ENCODE measurements around the gene PGK1. TPM values are rescaled to one million over a fixed set of nuclear protein-coding genes. Genes with fewer than 3 reads are reported as not detected.

The PGK1 gene
- total RNA-seq, 1 experiment from 2014 or later = 492 TPM

DNA sequence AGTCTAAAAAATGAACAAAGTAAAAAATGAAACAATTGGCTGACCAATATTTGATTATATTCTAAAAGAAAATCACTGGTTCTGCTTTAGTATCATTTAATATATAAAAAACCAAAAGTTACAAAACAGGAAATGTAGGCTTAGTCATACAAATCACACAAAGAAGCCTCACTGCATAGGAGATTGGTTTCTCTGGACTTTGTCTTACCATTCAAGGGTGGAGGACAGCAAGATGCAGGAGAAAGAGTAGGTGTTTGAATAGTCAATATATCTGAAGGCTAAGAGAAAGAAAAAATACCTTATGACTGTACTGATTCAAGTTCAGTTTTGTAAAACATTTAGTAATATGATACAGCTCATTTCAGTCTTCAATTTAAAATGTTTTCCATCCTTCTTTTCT, 64.0 kb downstream of the PGK1 start:
- intact Hi-C loops (cut with micrococcal nuclease) = no loop called here
- no peaks in the 10 kb centered on the region for H3K4me1 ChIP-seq (ENCODE audit: control insufficient read depth in 1 of 2, insufficient read depth in 2 of 2, low read length in 2 of 2)
- H3K9me2 ChIP-seq (ENCODE audit: insufficient read depth) = no peaks in the 10 kb centered on the region
- H3K79me2 ChIP-seq (ENCODE audit: insufficient read depth, low read length) = no peaks in the 10 kb centered on the region
- H3K4me2 ChIP-seq (ENCODE audit: low read length) = no peak overlapping the region
- no peak for TF ChIP-seq POLR2AphosphoS5 (IDR thresholded peaks at IDR 0.05; ENCODE audit: low read depth, low read length)
- TF ChIP-seq CEBPB (IDR thresholded peaks at IDR 0.05; ENCODE audit: low read depth) = no peak
- no peak for TF ChIP-seq EZH2 (IDR thresholded peaks at IDR 0.05)
- TF ChIP-seq, protein P1, sequence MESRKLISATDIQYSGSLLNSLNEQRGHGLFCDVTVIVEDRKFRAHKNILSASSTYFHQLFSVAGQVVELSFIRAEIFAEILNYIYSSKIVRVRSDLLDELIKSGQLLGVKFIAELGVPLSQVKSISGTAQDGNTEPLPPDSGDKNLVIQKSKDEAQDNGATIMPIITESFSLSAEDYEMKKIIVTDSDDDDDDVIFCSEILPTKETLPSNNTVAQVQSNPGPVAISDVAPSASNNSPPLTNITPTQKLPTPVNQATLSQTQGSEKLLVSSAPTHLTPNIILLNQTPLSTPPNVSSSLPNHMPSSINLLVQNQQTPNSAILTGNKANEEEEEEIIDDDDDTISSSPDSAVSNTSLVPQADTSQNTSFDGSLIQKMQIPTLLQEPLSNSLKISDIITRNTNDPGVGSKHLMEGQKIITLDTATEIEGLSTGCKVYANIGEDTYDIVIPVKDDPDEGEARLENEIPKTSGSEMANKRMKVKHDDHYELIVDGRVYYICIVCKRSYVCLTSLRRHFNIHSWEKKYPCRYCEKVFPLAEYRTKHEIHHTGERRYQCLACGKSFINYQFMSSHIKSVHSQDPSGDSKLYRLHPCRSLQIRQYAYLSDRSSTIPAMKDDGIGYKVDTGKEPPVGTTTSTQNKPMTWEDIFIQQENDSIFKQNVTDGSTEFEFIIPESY (IDR thresholded peaks at IDR 0.05; ENCODE audit: extremely low read depth, insufficient replicate concordance, low read length) = no peak
- TF ChIP-seq RAD21 (IDR thresholded peaks at IDR 0.05; ENCODE audit: low read depth) = no peak
- TF ChIP-seq ELF1 (IDR thresholded peaks at IDR 0.05; ENCODE audit: borderline replicate concordance, low read depth) = no peak
- TF ChIP-seq SRF (IDR thresholded peaks at IDR 0.05; ENCODE audit: low read depth) = no peak
- no peak for TF ChIP-seq FOSL1 (IDR thresholded peaks at IDR 0.05; ENCODE audit: low read depth)
- no peak for TF ChIP-seq JUND (IDR thresholded peaks at IDR 0.05)
- TF ChIP-seq ZFX (IDR thresholded peaks at IDR 0.05) = no peak
- TF ChIP-seq POLR2A (IDR thresholded peaks at IDR 0.05; ENCODE audit: borderline replicate concordance, extremely low read depth, insufficient read depth, insufficient read length) = no peak
- TF ChIP-seq, protein P2, sequence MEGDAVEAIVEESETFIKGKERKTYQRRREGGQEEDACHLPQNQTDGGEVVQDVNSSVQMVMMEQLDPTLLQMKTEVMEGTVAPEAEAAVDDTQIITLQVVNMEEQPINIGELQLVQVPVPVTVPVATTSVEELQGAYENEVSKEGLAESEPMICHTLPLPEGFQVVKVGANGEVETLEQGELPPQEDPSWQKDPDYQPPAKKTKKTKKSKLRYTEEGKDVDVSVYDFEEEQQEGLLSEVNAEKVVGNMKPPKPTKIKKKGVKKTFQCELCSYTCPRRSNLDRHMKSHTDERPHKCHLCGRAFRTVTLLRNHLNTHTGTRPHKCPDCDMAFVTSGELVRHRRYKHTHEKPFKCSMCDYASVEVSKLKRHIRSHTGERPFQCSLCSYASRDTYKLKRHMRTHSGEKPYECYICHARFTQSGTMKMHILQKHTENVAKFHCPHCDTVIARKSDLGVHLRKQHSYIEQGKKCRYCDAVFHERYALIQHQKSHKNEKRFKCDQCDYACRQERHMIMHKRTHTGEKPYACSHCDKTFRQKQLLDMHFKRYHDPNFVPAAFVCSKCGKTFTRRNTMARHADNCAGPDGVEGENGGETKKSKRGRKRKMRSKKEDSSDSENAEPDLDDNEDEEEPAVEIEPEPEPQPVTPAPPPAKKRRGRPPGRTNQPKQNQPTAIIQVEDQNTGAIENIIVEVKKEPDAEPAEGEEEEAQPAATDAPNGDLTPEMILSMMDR (IDR thresholded peaks at IDR 0.05 in 2 of 3, conservative IDR thresholded peaks at IDR 0.05 in 1 of 3; ENCODE audit: borderline replicate concordance in 1 of 3, insufficient read depth in 1 of 3, low read depth in 2 of 3, low read length in 2 of 3) = no peak
- no peak for TF ChIP-seq SP1 (IDR thresholded peaks at IDR 0.05; ENCODE audit: low read depth)
- TF ChIP-seq SIN3A (IDR thresholded peaks at IDR 0.05; ENCODE audit: low read depth) = no peak
- no peak for TF ChIP-seq ZNF274 (IDR thresholded peaks at IDR 0.05; ENCODE audit: low read depth, low read length)
- TF ChIP-seq EZH2phosphoT487 (IDR thresholded peaks at IDR 0.05; ENCODE audit: borderline replicate concordance) = no peak
- no peak for TF ChIP-seq EGR1 (IDR thresholded peaks at IDR 0.05; ENCODE audit: low read depth)
- TF ChIP-seq, protein P3, sequence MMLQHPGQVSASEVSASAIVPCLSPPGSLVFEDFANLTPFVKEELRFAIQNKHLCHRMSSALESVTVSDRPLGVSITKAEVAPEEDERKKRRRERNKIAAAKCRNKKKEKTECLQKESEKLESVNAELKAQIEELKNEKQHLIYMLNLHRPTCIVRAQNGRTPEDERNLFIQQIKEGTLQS (IDR thresholded peaks at IDR 0.05) = no peak
- TF ChIP-seq CBX3 (IDR thresholded peaks at IDR 0.05; ENCODE audit: low read depth) = no peak
- H3K36me3 ChIP-seq (ENCODE audit: control insufficient read depth in 1 of 2, insufficient read depth in 2 of 2, low read length in 2 of 2) = no peaks in the 10 kb centered on the region
- CTCF ChIA-PET = no interaction called here
- H3K4me3 ChIP-seq (replicated peaks in 1 of 2; ENCODE audit: low read depth in 1 of 2, low read length in 2 of 2) = no peak overlapping the region
- H3K27ac ChIP-seq (ENCODE audit: low read depth, low read length) = no peak overlapping the region
- H3K9ac ChIP-seq (ENCODE audit: low read length) = no peak overlapping the region
- no peaks in the 10 kb centered on the region for H3K9me3 ChIP-seq (ENCODE audit: control insufficient read depth in 1 of 2, insufficient read depth in 1 of 2, low read depth in 1 of 2, low read length in 2 of 2)
- ATAC-seq = no peak
- RAD21 ChIA-PET (ENCODE audit: low non-redundant PET in 1 of 2, low total read pairs in 2 of 2, uncharacterized antibody in 2 of 2, unreplicated experiment in 2 of 2) = no interaction called here
- H4K20me1 ChIP-seq (ENCODE audit: insufficient read depth) = no peaks in the 10 kb centered on the region
- POLR2A ChIA-PET = no interaction called here
- no peak overlapping the region for H2AFZ ChIP-seq (ENCODE audit: low read depth, low read length, poor library complexity, severe bottlenecking)
- DNase-seq (ENCODE audit: low read depth, low spot score) = no peak
- no TSS peak for BruUV-seq (replicated peaks)
- no peaks in the 10 kb centered on the region for H3K27me3 ChIP-seq (ENCODE audit: insufficient read depth, low read length)
